OCI-LY7 (cell line): ENCODE measurements around the gene CNIH3. TPM values are rescaled to one million over a fixed set of nuclear protein-coding genes. Genes with fewer than 3 reads are reported as not detected.

Experiments
- BruUV-seq: library from RNA; stranded (reverse); fragments of 400-500 nt; replicated peaks from 2 replicates; lab custom pipeline; 2021; lab: Mats Ljungman, UMichigan
- CTCF ChIA-PET: fragments of 300-600 bp; sonication (Branson Sonifier 250); formaldehyde crosslinking; loops from one replicate; lab custom pipeline; 2022; ENCODE audit warnings: antibody characterized with exemption; ENCODE audit not compliant: unreplicated experiment; lab: Charles Lee
- POLR2A ChIA-PET: fragments of 300-600 bp; sonication (Branson Sonifier 250); formaldehyde crosslinking; loops from one replicate; lab custom pipeline; 2022; ENCODE audit warnings: antibody characterized with exemption; lab: Charles Lee
- DNase-seq: peaks from one replicate; pipeline ENCODE4 v3.0.0-alpha.2; 2015; ENCODE audit warnings: low spot score
- H2AFZ ChIP-seq: fragments of 200-600 bp; sonication (generic), shearing (Covaris generic); 2 replicates; pipeline ENCODE4 v1.6.1; 2014; ENCODE audit warnings: mild to moderate bottlenecking, antibody characterized with exemption, low read length, moderate library complexity
- H3K27ac ChIP-seq: fragments of 200-600 bp; sonication (generic); 2 replicates; pipeline ENCODE4 v1.5.1; 2014; ENCODE audit warnings: mixed run types, low read depth, mild to moderate bottlenecking, moderate library complexity, low read length, inconsistent platforms; ENCODE audit not compliant: poor library complexity, severe bottlenecking
- H3K36me3 ChIP-seq: fragments of 200-600 bp; sonication (generic); 2 replicates; pipeline ENCODE4 v1.6.1; 2014; ENCODE audit warnings: mild to moderate bottlenecking, antibody characterized with exemption, low read length, moderate library complexity, mixed read lengths; ENCODE audit not compliant: insufficient read depth
- H3K4me1 ChIP-seq: fragments of 200-600 bp; sonication (generic); 2 replicates; pipeline ENCODE4 v1.5.1; 2014; ENCODE audit warnings: mild to moderate bottlenecking, low read length; ENCODE audit not compliant: insufficient read depth, poor library complexity, severe bottlenecking
- H3K4me2 ChIP-seq: fragments of 200-600 bp; sonication (generic); 2 replicates; pipeline ENCODE4 v1.6.1; 2014; ENCODE audit warnings: mild to moderate bottlenecking, low read length
- H3K4me3 ChIP-seq: fragments of 200-600 bp; sonication (generic); 2 replicates; pipeline ENCODE4 v1.5.1; 2014; ENCODE audit warnings: mild to moderate bottlenecking, low read depth, low read length; ENCODE audit not compliant: poor library complexity, severe bottlenecking
- H3K79me2 ChIP-seq: fragments of 200-600 bp; sonication (generic); 2 replicates; pipeline ENCODE4 v1.6.1; 2016; ENCODE audit warnings: low read depth, mild to moderate bottlenecking, low read length, moderate library complexity, mixed read lengths; ENCODE audit not compliant: insufficient read depth
- H3K9me2 ChIP-seq: fragments of 200-600 bp; sonication (generic); 2 replicates; pipeline ENCODE4 v1.6.1; 2016; ENCODE audit warnings: mild to moderate bottlenecking, low read length, mixed read lengths; ENCODE audit not compliant: insufficient read depth
- H3K9me3 ChIP-seq: fragments of 200-600 bp; sonication (generic); 2 replicates; pipeline ENCODE4 v1.6.1; 2014; ENCODE audit warnings: mild to moderate bottlenecking, mixed run types, low read length, mixed read lengths
- H4K20me1 ChIP-seq: fragments of 200-600 bp; sonication (generic); 2 replicates; pipeline ENCODE4 v1.6.1; 2014; ENCODE audit warnings: mild to moderate bottlenecking, antibody characterized with exemption, low read length, moderate library complexity, mixed read lengths; ENCODE audit not compliant: insufficient read depth
- CTCF ChIP-seq: fragments of 200-600 bp; sonication (generic); conservative IDR thresholded peaks from 2 replicates; pipeline ENCODE4 v1.5.1; 2014; ENCODE audit warnings: mild to moderate bottlenecking, antibody characterized with exemption, low read length, moderate library complexity, mixed read lengths
- EZH2phosphoT487 ChIP-seq: fragments of 200-600 bp; sonication (generic); IDR thresholded peaks from 2 replicates; pipeline ENCODE4 v1.6.1; 2018; ENCODE audit warnings: low read depth, borderline replicate concordance, mild to moderate bottlenecking, mixed run types, antibody characterized with exemption, low read length, moderate library complexity, mixed read lengths
- intact Hi-C: fragments of 100-400 bp; cut with micrococcal nuclease; formaldehyde crosslinking; loops from one replicate; pipeline ENCODE4 v1.10.0; 2022; ENCODE audit not compliant: unreplicated experiment
- total RNA-seq, 2 experiments: library from RNA; depleted of rRNA in 1 of 2; stranded (reverse); fragments of >200 nt in 1 of 2; shearing (Covaris generic) in 1 of 2; gene quantifications; 2 replicates each; pipeline ENCODE4 v1.2.3, GENCODE V29; 2014 to 2022

Gene CNIH3
- total RNA-seq, 2 experiments from 2014 or later: 1.9 to 2.4 TPM

- Histone ChIP-seq H2AFZ (no peak overlapping the region), H3K4me1 (no peaks in the 10 kb centered on the region), H4K20me1 (no peaks in the 10 kb centered on the region), H3K79me2 (no peaks in the 10 kb centered on the region), H3K9me2 (no peaks in the 10 kb centered on the region), H3K4me3 (no peak overlapping the region), H3K9me3 (no peaks in the 10 kb centered on the region), H3K27ac (no peak overlapping the region), H3K4me2 (no peak overlapping the region), H3K36me3 (no peaks in the 10 kb centered on the region)
- intact Hi-C loops: no loop called here
- TF ChIP-seq CTCF: no peak
- no peak for TF ChIP-seq EZH2phosphoT487
- DNase-seq: no peak
- ChIA-PET CTCF (no interaction called here), POLR2A (interaction anchor here (1.1 kb wide), 1 partner anchor 22 kb away, joined by 3 read pairs; no protein-coding TSS in a partner anchor)
- BruUV-seq: no TSS peak
Measured at GRCh38 chr1:224736619-224737352, 120.7 kb downstream of the CNIH3 start.

- Histone ChIP-seq H3K36me3 (no peaks in the 10 kb centered on the region), H3K9me2 (no peaks in the 10 kb centered on the region), H4K20me1 (no peaks in the 10 kb centered on the region), H3K79me2 (no peaks in the 10 kb centered on the region), H3K4me2 (no peak overlapping the region), H3K4me1 (no peaks in the 10 kb centered on the region), H2AFZ (no peak overlapping the region), H3K27ac (no peak overlapping the region), H3K4me3 (no peak overlapping the region), H3K9me3 (no peaks in the 10 kb centered on the region)
- POLR2A ChIA-PET: no interaction called here
- no TSS peak for BruUV-seq
- CTCF ChIA-PET: no interaction called here
- TF ChIP-seq CTCF: no peak
- TF ChIP-seq EZH2phosphoT487: no peak
- no peak for DNase-seq
- intact Hi-C loops: no loop called here
Measured at GRCh38 chr1:224737353-224737727, 121.2 kb downstream of the CNIH3 start.

GRCh38 chr1:224739303-224739996 lies 123.3 kb downstream of the CNIH3 start:
- no peak for DNase-seq
- Histone ChIP-seq H3K4me3 (no peak overlapping the region), H3K9me2 (no peaks in the 10 kb centered on the region), H3K4me1 (no peaks in the 10 kb centered on the region), H3K36me3 (no peaks in the 10 kb centered on the region), H2AFZ (no peak overlapping the region), H3K9me3 (no peaks in the 10 kb centered on the region), H4K20me1 (no peaks in the 10 kb centered on the region), H3K4me2 (no peak overlapping the region), H3K27ac (no peak overlapping the region), H3K79me2 (no peaks in the 10 kb centered on the region)
- ChIA-PET CTCF (no interaction called here), POLR2A (interaction anchor here (0.5 kb wide), 1 partner anchor 12 kb away, joined by 3 read pairs; no protein-coding TSS in a partner anchor)
- TF ChIP-seq EZH2phosphoT487: no peak
- no peak for TF ChIP-seq CTCF
- intact Hi-C loops: no loop called here
- BruUV-seq: no TSS peak
